HL-60 (cell line): ENCODE data around the gene RPUSD1.

ENCODE experiments used
- CTCF ChIP-seq: IDR thresholded peaks from one replicate; pipeline ENCODE4 v1.5.1; 2011; ENCODE audit warnings: low read length, control low read depth, inconsistent platforms; ENCODE audit not compliant: insufficient read depth
- GABPA ChIP-seq: IDR thresholded peaks from 2 replicates; pipeline ENCODE4 v1.6.1; 2012; ENCODE audit warnings: low read depth
- POLR2AphosphoS5 ChIP-seq: IDR thresholded peaks from 2 replicates; pipeline ENCODE4 v1.6.1; 2012; ENCODE audit warnings: low read depth
- REST ChIP-seq: IDR thresholded peaks from 2 replicates; pipeline ENCODE4 v1.6.1; 2012; ENCODE audit warnings: low read depth; ENCODE audit not compliant: insufficient replicate concordance

- TF ChIP-seq REST = no peak
- TF ChIP-seq POLR2AphosphoS5 = no peak
- TF ChIP-seq CTCF = no peak
- TF ChIP-seq GABPA = no peak
These were observed 6.1 kb upstream of the RPUSD1 start for GRCh38 chr16:794091-794822.
